Upper lobe of right lung (tissue), 1 donor: ENCODE results near the gene TNIP2. TPM values are rescaled to one million over a fixed set of nuclear protein-coding genes. Genes with fewer than 3 reads are reported as not detected.
A peak's percentile ranks its signal among the peaks of the same experiment; 100 is the strongest.

Experiments used
- ATAC-seq: fragments of 200-7000 bp; cut with Tn5 transposase; one replicate; pipeline ENCODE4 v1.9.1; 2020; ENCODE audit warnings: mild to moderate bottlenecking, moderate library complexity
- DNase-seq: peaks from one replicate; pipeline ENCODE4 v3.0.0-alpha.2; 2020
- H3K27ac ChIP-seq: fragments of 200-600 bp; one replicate; pipeline ENCODE4 v1.8.0; 2022
- H3K27me3 ChIP-seq: fragments of 200-600 bp; one replicate; pipeline ENCODE4 v1.8.0; 2022; ENCODE audit warnings: mild to moderate bottlenecking
- H3K36me3 ChIP-seq: fragments of 200-600 bp; one replicate; pipeline ENCODE4 v1.8.0; 2022
- H3K4me1 ChIP-seq: fragments of 200-600 bp; one replicate; pipeline ENCODE4 v1.8.0; 2022
- H3K4me3 ChIP-seq: fragments of 200-600 bp; one replicate; pipeline ENCODE4 v1.8.0; 2022; ENCODE audit warnings: mild to moderate bottlenecking
- H3K9me3 ChIP-seq: fragments of 200-600 bp; one replicate; pipeline ENCODE4 v1.8.0; 2022
- intact Hi-C: fragments of 100-400 bp; cut with DNase I; formaldehyde crosslinking; loops from one replicate; pipeline ENCODE4 v1.11.0; 2022
- long read RNA-seq: library from polyadenylated mRNA; unstranded; transcript quantifications from one replicate; pipeline ENCODE4 v2.0.0, GENCODE V29; 2021
- total RNA-seq: library from RNA; stranded (reverse); fragmentation: NEBNext Ultra II Directional; extraction: Animal tissue kit (Norgen Biotek cat#: 25700); gene quantifications from one replicate; pipeline ENCODE4 v1.2.1, GENCODE V29; 2021
- TF ChIP-seq, protein P1 (sequence below): fragments of 200-600 bp; IDR thresholded peaks from one replicate; pipeline ENCODE4 v1.8.0; 2022; ENCODE audit warnings: antibody characterized with exemption
- donor health status: DM: no; HTN: yes; CAD: no; lungs with severe emphysema.

TNIP2 gene, protein sequence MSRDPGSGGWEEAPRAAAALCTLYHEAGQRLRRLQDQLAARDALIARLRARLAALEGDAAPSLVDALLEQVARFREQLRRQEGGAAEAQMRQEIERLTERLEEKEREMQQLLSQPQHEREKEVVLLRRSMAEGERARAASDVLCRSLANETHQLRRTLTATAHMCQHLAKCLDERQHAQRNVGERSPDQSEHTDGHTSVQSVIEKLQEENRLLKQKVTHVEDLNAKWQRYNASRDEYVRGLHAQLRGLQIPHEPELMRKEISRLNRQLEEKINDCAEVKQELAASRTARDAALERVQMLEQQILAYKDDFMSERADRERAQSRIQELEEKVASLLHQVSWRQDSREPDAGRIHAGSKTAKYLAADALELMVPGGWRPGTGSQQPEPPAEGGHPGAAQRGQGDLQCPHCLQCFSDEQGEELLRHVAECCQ
- 43.4 TPM for total RNA-seq
- long read RNA-seq, transcript TNIP2-201 (6 exons, 1,974 nt), result major isoform, 158 of 209 reads
- long read RNA-seq, partial matches to known transcripts, result 22 of 209 reads
- long read RNA-seq, other reads (novel, unspliced or antisense), result 23 of 209 reads

DNA sequence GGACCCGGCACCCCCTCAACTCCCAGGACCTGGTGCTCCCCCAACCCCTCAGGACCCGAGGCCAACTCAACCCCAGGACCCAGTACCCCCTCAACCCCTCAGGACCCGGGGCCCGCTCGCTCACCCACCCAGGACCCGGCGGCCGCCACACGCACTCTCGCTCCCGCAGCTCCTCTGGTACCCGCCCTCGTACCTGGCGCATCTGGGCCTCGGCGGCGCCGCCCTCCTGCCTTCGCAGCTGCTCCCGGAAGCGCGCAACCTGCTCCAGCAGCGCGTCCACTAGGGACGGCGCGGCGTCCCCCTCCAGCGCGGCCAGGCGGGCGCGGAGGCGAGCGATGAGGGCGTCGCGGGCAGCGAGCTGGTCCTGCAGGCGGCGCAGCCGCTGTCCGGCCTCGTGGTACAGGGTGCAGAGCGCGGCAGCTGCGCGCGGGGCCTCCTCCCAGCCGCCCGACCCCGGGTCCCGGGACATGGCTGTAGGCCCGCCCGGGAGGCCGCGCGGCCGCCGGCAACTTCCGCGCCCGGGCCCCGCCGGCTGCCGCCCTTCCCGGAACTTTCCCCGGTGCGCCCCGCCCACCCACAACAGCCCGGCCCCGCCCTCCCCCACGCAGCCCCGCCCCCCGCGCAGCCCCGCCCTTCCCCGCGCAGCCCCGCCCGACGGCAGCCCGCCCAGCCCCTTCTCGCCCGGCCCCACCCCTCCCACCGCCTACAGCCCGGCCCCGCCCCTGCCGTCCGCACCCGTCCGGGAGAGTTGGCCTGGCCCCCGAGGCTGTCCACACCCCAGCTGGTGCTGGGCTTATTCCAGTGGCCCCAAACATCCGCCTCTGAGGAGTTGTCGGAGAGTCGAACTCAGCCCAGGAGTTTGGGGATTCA lies at the start of gene TNIP2:
TNIP2 (minus strand) TSS at position 516 of the 870 bp plus-strand sequence; CDS start at position 469, 47 bp downstream.
- ATAC-seq (peak; percentile 91), DNase-seq (peak; percentile 94)
- Histone ChIP-seq H3K36me3 (no peaks in the 10 kb centered on the region), H3K27me3 (no peaks in the 10 kb centered on the region), H3K4me1 (peaks cover 8% of the 10 kb centered on the region), H3K4me3 (peak within 1 kb of the TSS; percentile 85), H3K9me3 (no peaks in the 10 kb centered on the region), H3K27ac (peak within 1 kb of the TSS; percentile 91)
- intact Hi-C loops, result no loop called here
- TF ChIP-seq, protein P1, sequence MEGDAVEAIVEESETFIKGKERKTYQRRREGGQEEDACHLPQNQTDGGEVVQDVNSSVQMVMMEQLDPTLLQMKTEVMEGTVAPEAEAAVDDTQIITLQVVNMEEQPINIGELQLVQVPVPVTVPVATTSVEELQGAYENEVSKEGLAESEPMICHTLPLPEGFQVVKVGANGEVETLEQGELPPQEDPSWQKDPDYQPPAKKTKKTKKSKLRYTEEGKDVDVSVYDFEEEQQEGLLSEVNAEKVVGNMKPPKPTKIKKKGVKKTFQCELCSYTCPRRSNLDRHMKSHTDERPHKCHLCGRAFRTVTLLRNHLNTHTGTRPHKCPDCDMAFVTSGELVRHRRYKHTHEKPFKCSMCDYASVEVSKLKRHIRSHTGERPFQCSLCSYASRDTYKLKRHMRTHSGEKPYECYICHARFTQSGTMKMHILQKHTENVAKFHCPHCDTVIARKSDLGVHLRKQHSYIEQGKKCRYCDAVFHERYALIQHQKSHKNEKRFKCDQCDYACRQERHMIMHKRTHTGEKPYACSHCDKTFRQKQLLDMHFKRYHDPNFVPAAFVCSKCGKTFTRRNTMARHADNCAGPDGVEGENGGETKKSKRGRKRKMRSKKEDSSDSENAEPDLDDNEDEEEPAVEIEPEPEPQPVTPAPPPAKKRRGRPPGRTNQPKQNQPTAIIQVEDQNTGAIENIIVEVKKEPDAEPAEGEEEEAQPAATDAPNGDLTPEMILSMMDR, result peak; percentile 35

DNA sequence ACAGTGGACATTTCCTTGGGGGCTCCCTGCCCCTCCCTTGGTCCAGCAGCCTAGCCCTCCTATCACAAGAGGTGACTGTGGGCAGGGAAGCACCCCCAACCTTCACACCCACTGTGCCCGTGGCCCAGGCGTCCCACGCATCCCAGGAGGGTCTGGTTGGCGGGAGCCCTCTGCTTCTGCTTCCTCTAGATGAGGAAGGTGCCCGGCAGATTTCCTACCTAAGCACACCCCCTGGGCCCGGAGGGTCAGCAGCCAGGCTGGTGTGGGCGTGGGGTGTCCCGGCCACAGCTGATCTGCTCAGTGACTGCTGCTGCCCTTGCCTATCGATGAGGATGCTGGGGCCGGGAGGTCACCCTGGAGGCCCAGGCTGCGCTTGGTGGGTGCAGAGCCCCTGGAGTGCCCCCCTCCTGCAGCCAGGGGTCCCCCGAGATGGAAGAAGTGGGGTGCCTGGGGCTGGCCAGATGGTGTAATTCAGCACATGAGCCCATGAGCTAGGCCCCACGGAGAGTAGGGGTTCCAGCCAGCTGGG lies 48.9 kb upstream of the TNIP2 start:
- TF ChIP-seq, protein P1, result no peak
- ATAC-seq (no peak), DNase-seq (no peak)
- Histone ChIP-seq H3K27me3 (no peaks in the 10 kb centered on the region), H3K4me1 (peaks cover 85% of the 10 kb centered on the region), H3K36me3 (no peaks in the 10 kb centered on the region), H3K9me3 (no peaks in the 10 kb centered on the region), H3K27ac (peak overlapping the region; percentile 85), H3K4me3 (no peak overlapping the region)
- intact Hi-C loops, result no loop called here

DNA sequence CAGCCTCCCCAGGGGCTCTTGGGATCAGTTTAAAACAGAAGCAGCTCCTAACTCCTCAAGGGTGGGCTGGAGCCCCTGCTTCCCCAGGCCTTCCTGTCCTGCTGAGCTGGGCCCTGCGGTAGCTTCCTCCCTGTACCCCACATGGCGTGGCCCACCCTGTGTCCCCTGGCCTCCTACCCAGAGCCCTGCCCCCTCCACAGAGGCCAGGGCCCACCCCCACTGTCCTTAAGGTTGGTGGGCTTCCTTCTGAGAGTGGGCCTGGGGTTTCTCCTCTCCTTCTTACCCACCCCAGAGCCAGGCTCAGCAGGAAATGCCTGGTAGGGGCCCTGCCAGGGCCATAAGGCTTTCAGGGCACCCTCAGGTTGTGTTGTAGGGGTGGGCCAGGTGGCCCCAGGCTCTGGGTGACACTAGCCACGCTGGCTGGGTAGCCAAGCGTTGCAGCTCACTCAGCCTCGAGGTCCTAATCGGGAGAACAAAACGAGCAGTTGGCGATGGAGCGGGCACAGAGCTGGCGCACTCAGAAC lies 48.4 kb upstream of the TNIP2 start:
- peak; percentile 63 for DNase-seq
- ATAC-seq, result no peak
- H3K4me1 ChIP-seq, result peaks cover 85% of the 10 kb centered on the region

DNA sequence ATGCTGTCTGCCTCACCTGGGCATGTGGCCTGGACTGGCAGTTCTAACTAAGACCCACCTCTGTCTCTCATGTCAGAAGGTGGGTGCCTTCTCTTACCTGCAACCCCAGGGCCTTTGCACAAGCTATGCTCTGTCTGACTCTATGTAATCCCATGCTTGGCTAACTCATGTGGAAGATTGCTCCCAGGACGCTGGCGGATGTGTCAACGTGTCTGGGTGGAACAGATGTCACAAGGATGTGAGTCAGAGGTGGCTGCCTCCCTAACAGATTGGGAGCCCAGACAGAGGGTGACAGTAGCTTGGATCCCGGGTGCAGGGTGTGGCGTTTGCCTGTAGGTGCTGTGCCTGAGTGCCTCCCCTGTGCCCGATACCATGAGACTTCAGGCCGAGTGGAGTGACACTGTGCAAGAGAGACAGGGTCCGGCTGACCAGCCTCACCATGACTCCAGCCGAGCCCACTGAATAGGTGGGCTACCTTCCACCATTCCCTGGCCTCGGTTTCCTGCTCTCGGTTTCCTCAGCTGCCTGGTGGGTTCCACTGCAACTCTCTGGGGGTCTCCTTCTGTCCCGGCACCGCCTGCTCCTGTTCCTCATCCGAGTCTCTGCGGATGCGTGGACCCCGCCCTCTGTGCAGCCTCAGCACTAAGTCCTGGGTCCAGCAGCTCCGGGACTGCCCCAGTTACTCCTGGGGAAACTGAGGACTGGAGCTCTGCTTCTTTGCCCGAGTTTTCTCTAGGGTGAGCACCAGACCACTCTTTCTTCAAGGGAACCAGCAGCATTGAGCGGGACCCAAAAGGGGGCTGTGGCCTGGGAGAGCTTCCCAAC lies 47.7 kb upstream of the TNIP2 start:
- ATAC-seq (peak; percentile 34), DNase-seq (peak; percentile 77)
- Histone ChIP-seq H3K9me3 (no peaks in the 10 kb centered on the region), H3K27me3 (no peaks in the 10 kb centered on the region), H3K27ac (peak overlapping the region; percentile 85), H3K4me1 (peaks cover 89% of the 10 kb centered on the region), H3K36me3 (no peaks in the 10 kb centered on the region), H3K4me3 (no peak overlapping the region)
- intact Hi-C loops, result no loop called here
- TF ChIP-seq, protein P1, result no peak

More for the DNA sequence above, 48.4 kb upstream of the TNIP2 start:
- no peak overlapping the region for H3K4me3 ChIP-seq
- intact Hi-C loops, result no loop called here
- H3K9me3 ChIP-seq, result no peaks in the 10 kb centered on the region
- no peaks in the 10 kb centered on the region for H3K36me3 ChIP-seq
- TF ChIP-seq, protein P1, result no peak
- no peaks in the 10 kb centered on the region for H3K27me3 ChIP-seq
- peak overlapping the region; percentile 85 for H3K27ac ChIP-seq
